Left lung (tissue), 10 donors: ENCODE results near the gene SLC25A41. TPM values are rescaled to one million over a fixed set of nuclear protein-coding genes. Genes with fewer than 3 reads are reported as not detected.

Experiments used
- ATAC-seq: fragments of 200-7000 bp; cut with Tn5 transposase; one replicate; pipeline ENCODE4 v1.9.1; 2020; ENCODE audit warnings: moderate library complexity
- DNase-seq, 4 donors: peaks; one replicate each; pipeline ENCODE4 v3.0.0-alpha.2; 2013 to 2020
- H3K27ac ChIP-seq, 2 donors: fragments of 200-600 bp; sonication (generic) in 1 of 2; one replicate each; pipeline versions ENCODE4 v1.5.0 to v1.8.0; 2020 to 2021
- H3K27me3 ChIP-seq, 2 donors: fragments of 200-600 bp; sonication (generic) in 1 of 2; one replicate each; pipeline versions ENCODE4 v1.5.0 to v1.8.0; 2020 to 2021
- H3K36me3 ChIP-seq, 2 donors: fragments of 200-600 bp; sonication (generic) in 1 of 2; one replicate each; pipeline versions ENCODE4 v1.5.0 to v1.8.0; 2020 to 2021
- H3K4me1 ChIP-seq, 2 donors: fragments of 200-600 bp; one replicate each; pipeline ENCODE4 v1.8.0; 2021
- H3K4me3 ChIP-seq, 2 donors: fragments of 200-600 bp; sonication (generic) in 1 of 2; one replicate each; pipeline versions ENCODE4 v1.5.0 to v1.8.0; 2020 to 2021; ENCODE audit warnings: mild to moderate bottlenecking in 1 of 2
- H3K9me3 ChIP-seq, 2 donors: fragments of 200-600 bp; sonication (generic) in 1 of 2; one replicate each; pipeline versions ENCODE4 v1.5.0 to v1.8.0; 2020 to 2021
- intact Hi-C, 2 donors: fragments of 100-400 bp; cut with DNase I; formaldehyde crosslinking; loops; one replicate each; pipeline versions ENCODE4 v1.11.2 to v1.14.2; 2022
- polyA plus RNA-seq, 6 donors: library from polyadenylated mRNA; unstranded; fragments of 120-200 nt; gene quantifications; one replicate each; pipeline ENCODE4 v1.2.1, GENCODE V29; 2013; ENCODE audit not compliant: insufficient read length in 6 of 6
- total RNA-seq, 2 donors: library from RNA; stranded (reverse); fragmentation: NEBNext Ultra II Directional; extraction: Animal tissue kit (Norgen Biotek cat#: 25700); gene quantifications; one replicate each; pipeline ENCODE4 v1.2.1, GENCODE V29; 2021
- TF ChIP-seq, protein P1 (sequence below), 2 donors: fragments of 200-600 bp; sonication (generic) in 1 of 2; IDR thresholded peaks; one replicate each; pipeline versions ENCODE4 v1.5.0 to v1.8.0; 2021; ENCODE audit warnings: antibody characterized with exemption in 2 of 2
- donor health status: DM: no; HTN: yes; CAD: no.
- donor health status: DM: no; HTN: no; CAD: no.

The SLC25A41 gene
- total and polyA plus RNA-seq, 8 donors = 0.31 to 1.7 (median 0.71) TPM

DNA sequence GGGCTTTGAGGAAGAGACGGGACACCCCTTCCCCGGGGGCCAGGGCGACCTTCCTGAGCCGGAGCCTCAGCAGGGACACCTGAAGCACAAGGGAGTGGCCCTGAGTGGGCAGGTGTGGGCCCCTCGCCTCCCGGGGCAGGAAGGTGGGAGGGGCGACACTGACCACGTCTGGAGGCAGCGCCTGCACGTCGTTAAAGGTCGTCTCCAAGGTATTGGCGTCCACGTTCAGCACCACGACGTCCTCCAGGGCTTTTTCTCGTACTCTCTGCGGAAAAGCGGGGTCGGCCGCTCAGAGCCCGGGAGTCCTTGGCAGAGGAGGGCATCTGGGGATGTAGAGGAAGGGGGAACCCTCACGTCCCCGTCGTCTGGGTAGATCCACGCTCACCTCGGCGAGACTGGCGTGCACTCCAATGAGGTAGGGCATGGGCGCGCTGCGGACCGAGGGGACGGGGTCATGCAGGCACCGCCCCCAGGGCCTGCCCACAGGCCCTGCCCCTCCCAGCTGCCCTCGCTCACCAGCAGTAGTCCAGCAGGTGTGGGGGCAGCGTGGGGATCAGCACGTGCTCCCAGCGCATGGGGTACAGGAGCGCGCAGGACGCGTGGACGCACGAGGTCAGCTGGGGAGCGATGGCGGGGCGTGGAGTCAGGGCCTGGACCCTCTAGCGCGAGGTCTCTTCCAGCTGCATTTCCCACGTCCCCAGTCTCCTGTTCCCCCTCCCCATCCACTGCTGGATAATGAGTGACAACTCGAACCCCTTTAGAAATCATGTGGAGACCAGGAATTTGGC, 42.0 kb upstream of the SLC25A41 start:
- peaks cover 5 to 27% of the 10 kb centered on the region in 2 donors for H3K27me3 ChIP-seq
- peak; percentile 18 for ATAC-seq
- peak overlapping the region in 1 of 2 donors; percentile 9 for H3K4me3 ChIP-seq

DNA sequence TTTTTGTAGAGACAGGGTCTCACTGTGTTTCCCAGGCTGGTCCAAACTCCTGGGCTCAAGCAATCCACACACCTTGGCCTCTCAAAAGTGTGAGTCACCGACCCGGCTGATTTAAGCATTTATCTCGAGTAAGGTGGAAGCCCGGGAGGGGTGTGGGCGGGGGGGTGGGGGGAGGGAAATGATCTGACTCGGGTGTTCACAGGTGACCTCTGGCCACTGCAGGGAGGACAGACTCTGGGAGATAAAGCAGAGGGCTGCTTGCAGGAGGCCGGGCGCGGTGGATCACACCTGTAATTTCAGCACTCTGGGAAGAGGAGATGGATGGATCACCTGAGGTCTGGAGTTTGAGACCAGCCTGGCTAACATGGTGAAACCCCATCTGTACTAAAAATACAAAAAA, 40.1 kb upstream of the SLC25A41 start:
- TF ChIP-seq, protein P1, sequence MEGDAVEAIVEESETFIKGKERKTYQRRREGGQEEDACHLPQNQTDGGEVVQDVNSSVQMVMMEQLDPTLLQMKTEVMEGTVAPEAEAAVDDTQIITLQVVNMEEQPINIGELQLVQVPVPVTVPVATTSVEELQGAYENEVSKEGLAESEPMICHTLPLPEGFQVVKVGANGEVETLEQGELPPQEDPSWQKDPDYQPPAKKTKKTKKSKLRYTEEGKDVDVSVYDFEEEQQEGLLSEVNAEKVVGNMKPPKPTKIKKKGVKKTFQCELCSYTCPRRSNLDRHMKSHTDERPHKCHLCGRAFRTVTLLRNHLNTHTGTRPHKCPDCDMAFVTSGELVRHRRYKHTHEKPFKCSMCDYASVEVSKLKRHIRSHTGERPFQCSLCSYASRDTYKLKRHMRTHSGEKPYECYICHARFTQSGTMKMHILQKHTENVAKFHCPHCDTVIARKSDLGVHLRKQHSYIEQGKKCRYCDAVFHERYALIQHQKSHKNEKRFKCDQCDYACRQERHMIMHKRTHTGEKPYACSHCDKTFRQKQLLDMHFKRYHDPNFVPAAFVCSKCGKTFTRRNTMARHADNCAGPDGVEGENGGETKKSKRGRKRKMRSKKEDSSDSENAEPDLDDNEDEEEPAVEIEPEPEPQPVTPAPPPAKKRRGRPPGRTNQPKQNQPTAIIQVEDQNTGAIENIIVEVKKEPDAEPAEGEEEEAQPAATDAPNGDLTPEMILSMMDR (IDR thresholded peaks at IDR 0.05) = no peak
- DNase-seq (no peak), ATAC-seq (peak; percentile 7)
- intact Hi-C loops = no loop called here
- no peaks in the 10 kb centered on the region for H3K4me1 ChIP-seq
- H3K36me3 ChIP-seq = peaks cover 0 to 62% of the 10 kb centered on the region in 2 donors
- no peak overlapping the region for H3K27ac ChIP-seq
- H3K27me3 ChIP-seq = peaks cover 5 to 27% of the 10 kb centered on the region in 2 donors
- no peaks in the 10 kb centered on the region for H3K9me3 ChIP-seq
- no peak overlapping the region for H3K4me3 ChIP-seq

More for the DNA sequence above, 42.0 kb upstream of the SLC25A41 start:
- H3K27ac ChIP-seq = no peak overlapping the region
- intact Hi-C loops = no loop called here
- no peak for DNase-seq
- TF ChIP-seq, protein P1 (IDR thresholded peaks at IDR 0.05) = no peak
- H3K4me1 ChIP-seq = peaks cover 0 to under 1% of the 10 kb centered on the region in 2 donors
- peaks cover 0 to 51% of the 10 kb centered on the region in 2 donors for H3K36me3 ChIP-seq
- no peaks in the 10 kb centered on the region for H3K9me3 ChIP-seq

DNA sequence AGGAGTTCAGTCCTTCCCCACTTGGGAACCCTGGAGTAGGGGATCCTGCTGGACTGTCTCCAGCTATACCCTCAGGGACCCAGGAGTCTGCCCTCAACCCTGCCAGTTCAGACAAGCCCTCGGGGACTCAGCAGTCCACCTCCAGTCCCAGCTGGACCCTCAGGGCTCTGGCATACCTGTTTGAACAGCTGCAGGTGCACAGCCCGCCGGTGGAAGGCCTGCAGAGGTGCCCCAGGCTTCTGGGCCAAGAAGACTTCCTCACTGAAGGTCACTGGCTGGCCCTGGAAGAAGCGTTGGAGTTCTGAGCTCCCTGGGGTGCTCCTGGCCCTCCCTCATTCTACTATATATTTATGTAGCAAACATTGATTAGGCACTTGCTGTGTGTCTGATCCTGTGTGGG, 39.1 kb upstream of the SLC25A41 start:
- no peak overlapping the region for H3K4me3 ChIP-seq
- TF ChIP-seq, protein P1 (IDR thresholded peaks at IDR 0.05) = no peak
- DNase-seq (no peak), ATAC-seq (no peak)
- intact Hi-C loops = no loop called here
- no peak overlapping the region for H3K27ac ChIP-seq
- peaks cover 5 to 27% of the 10 kb centered on the region in 2 donors for H3K27me3 ChIP-seq
- H3K36me3 ChIP-seq = peaks cover 0 to 70% of the 10 kb centered on the region in 2 donors
- no peaks in the 10 kb centered on the region for H3K9me3 ChIP-seq
- no peaks in the 10 kb centered on the region for H3K4me1 ChIP-seq

DNA sequence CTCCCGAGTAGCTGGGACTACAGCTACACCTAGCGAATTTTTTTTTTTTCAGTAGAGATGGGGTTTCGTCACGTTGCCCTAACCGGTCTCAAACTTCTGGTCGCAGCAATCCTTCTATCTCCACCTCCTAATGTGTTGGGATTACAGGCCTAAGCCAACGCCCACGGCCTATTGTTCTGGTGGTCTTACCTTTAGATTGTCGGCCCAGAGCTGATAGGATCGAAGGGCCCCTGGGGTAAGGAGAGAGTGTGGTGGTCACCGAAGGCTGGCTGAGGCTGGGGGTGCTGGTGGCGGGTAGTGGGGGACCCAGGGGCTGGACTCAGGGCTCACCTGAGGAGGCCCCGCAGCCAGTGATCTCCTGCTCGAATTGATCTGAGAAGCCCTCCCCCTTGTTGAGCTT, 37.5 kb upstream of the SLC25A41 start:
- intact Hi-C loops = no loop called here
- peaks cover 0 to 75% of the 10 kb centered on the region in 2 donors for H3K36me3 ChIP-seq
- H3K4me3 ChIP-seq = no peak overlapping the region
- DNase-seq (no peak), ATAC-seq (no peak)
- H3K27me3 ChIP-seq = peaks cover 5 to 14% of the 10 kb centered on the region in 2 donors
- H3K4me1 ChIP-seq = no peaks in the 10 kb centered on the region
- no peak overlapping the region for H3K27ac ChIP-seq
- H3K9me3 ChIP-seq = no peaks in the 10 kb centered on the region
- TF ChIP-seq, protein P1 (IDR thresholded peaks at IDR 0.05) = no peak

DNA sequence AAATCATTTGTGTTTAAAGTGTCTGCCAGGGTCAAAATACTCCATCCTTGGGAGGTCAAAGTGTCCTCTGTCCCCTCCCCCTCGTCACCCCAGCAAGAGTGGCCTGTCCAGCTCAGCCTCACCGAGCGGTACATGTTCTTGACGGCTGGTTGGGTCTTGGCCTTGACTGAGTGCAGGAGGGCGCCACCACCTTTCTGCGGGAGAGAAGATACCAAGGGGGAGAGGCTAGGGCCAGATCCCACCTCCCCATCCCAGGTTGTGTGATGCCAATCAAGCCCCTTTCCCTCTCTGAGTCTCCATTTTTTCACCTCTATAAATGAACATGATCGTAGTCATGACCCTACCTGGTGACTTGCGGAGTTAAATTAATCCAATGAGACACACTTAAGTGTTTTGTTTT, 36.6 kb upstream of the SLC25A41 start:
- no peak for DNase-seq
- ATAC-seq = no peak
- peaks cover 0 to 13% of the 10 kb centered on the region in 2 donors for H3K27me3 ChIP-seq
- H3K36me3 ChIP-seq = peaks cover 0 to 68% of the 10 kb centered on the region in 2 donors
- no peak overlapping the region for H3K27ac ChIP-seq
- no peaks in the 10 kb centered on the region for H3K9me3 ChIP-seq
- H3K4me1 ChIP-seq = no peaks in the 10 kb centered on the region
- intact Hi-C loops = no loop called here
- TF ChIP-seq, protein P1 (IDR thresholded peaks at IDR 0.05) = no peak
- no peak overlapping the region for H3K4me3 ChIP-seq
